ENCODE results near the gene FCRLB.

The FCRLB gene

DNA sequence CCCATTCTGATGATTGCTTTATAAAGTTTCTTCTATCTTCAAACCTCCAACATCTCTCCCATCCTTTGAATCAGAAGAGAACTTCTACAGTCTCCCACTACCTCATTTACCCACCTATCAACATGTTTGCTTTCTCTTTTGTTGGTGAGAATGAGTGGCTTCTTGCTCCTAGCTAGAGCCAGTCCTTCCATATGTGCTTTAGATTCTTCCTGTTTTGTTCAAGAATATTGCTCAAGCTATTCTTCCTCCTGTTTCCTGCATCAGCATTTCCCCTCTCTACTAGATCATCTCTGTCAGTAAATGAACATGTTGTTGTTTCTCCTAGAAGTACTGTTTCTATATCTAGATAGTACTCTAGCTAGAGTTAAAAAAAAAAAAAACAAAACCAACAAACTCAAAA is 51.1 kb downstream of the FCRLB start:
- Histone ChIP-seq H3K9me3 (replicated peaks; ENCODE audit: insufficient read depth, low read length) (no peaks in the 10 kb centered on the region), H3K27ac (ENCODE audit: low read length) (peak overlapping the region; percentile 74), H3K36me3 (replicated peaks; ENCODE audit: insufficient read depth, low read length) (no peaks in the 10 kb centered on the region), H2AFZ (ENCODE audit: low read length) (no peak overlapping the region), H4K20me1 (ENCODE audit: insufficient read depth, low read length) (no peaks in the 10 kb centered on the region), H3F3A (ENCODE audit: insufficient read depth, low read length) (peaks cover 48% of the 10 kb centered on the region), H3K4me3 (ENCODE audit: low read length) (peak overlapping the region; percentile 24), H3K9me2 (replicated peaks; ENCODE audit: insufficient read depth, low read length) (no peaks in the 10 kb centered on the region), H3K27me3 (replicated peaks; ENCODE audit: insufficient read depth, low read length) (no peaks in the 10 kb centered on the region), H3K79me2 (ENCODE audit: low read length) (peaks cover 96% of the 10 kb centered on the region), H3K9ac (ENCODE audit: low read length) (peak overlapping the region; percentile 11; the same call in 1 of the 2 replicates), H3K4me2 (ENCODE audit: low read depth, low read length) (peak overlapping the region; percentile 62), H3K4me1 (ENCODE audit: low read length) (peaks cover 65% of the 10 kb centered on the region)
- TF ChIP-seq EZH2phosphoT487 (IDR thresholded peaks at IDR 0.05; ENCODE audit: low read length) = no peak
- no peak for TF ChIP-seq EZH2 (optimal IDR thresholded peaks at IDR 0.05; ENCODE audit: low read depth, low read length)
- no peak for TF ChIP-seq CTCF (IDR thresholded peaks at IDR 0.05; ENCODE audit: low read length)
- DNase-seq = peak; percentile 37

- Histone ChIP-seq H3K27me3 (replicated peaks; ENCODE audit: insufficient read depth, low read length) (no peaks in the 10 kb centered on the region), H3K4me2 (ENCODE audit: low read depth, low read length) (peak overlapping the region; percentile 28), H2AFZ (ENCODE audit: low read length) (no peak overlapping the region), H4K20me1 (ENCODE audit: insufficient read depth, low read length) (no peaks in the 10 kb centered on the region), H3K27ac (ENCODE audit: low read length) (peak overlapping the region; percentile 74), H3K9me3 (replicated peaks; ENCODE audit: insufficient read depth, low read length) (no peaks in the 10 kb centered on the region), H3K4me1 (ENCODE audit: low read length) (peaks cover 70% of the 10 kb centered on the region), H3K36me3 (replicated peaks; ENCODE audit: insufficient read depth, low read length) (no peaks in the 10 kb centered on the region), H3K4me3 (ENCODE audit: low read length) (no peak overlapping the region), H3K79me2 (ENCODE audit: low read length) (peaks cover 96% of the 10 kb centered on the region), H3F3A (ENCODE audit: insufficient read depth, low read length) (peaks cover 56% of the 10 kb centered on the region), H3K9me2 (replicated peaks; ENCODE audit: insufficient read depth, low read length) (no peaks in the 10 kb centered on the region), H3K9ac (ENCODE audit: low read length) (peak overlapping the region; percentile 3; the same call in 1 of the 2 replicates)
- no peak for TF ChIP-seq EZH2 (optimal IDR thresholded peaks at IDR 0.05; ENCODE audit: low read depth, low read length)
- no peak for TF ChIP-seq EZH2phosphoT487 (IDR thresholded peaks at IDR 0.05; ENCODE audit: low read length)
- TF ChIP-seq CTCF (IDR thresholded peaks at IDR 0.05; ENCODE audit: low read length) = no peak
- DNase-seq = no peak
These were observed 52.4 kb downstream of the FCRLB start for GRCh38 chr1:161773791-161774190.

GRCh38 chr1:161777261-161777660 is 55.9 kb downstream of the FCRLB start:
- TF ChIP-seq EZH2 (optimal IDR thresholded peaks at IDR 0.05; ENCODE audit: low read depth, low read length) = no peak
- TF ChIP-seq CTCF (IDR thresholded peaks at IDR 0.05; ENCODE audit: low read length) = no peak
- no peak for TF ChIP-seq EZH2phosphoT487 (IDR thresholded peaks at IDR 0.05; ENCODE audit: low read length)
- peak overlapping the region; percentile 75 for H3K27ac ChIP-seq (ENCODE audit: low read length)
- H3K36me3 ChIP-seq (replicated peaks; ENCODE audit: insufficient read depth, low read length) = no peaks in the 10 kb centered on the region
- peaks cover 66% of the 10 kb centered on the region for H3K4me1 ChIP-seq (ENCODE audit: low read length)
- no peaks in the 10 kb centered on the region for H4K20me1 ChIP-seq (ENCODE audit: insufficient read depth, low read length)
- peak overlapping the region; percentile 64 for H3K4me2 ChIP-seq (ENCODE audit: low read depth, low read length)
- DNase-seq = peak; percentile 69
- peaks cover 38% of the 10 kb centered on the region for H3F3A ChIP-seq (ENCODE audit: insufficient read depth, low read length)
- H3K9me3 ChIP-seq (replicated peaks; ENCODE audit: insufficient read depth, low read length) = no peaks in the 10 kb centered on the region
- H3K27me3 ChIP-seq (replicated peaks; ENCODE audit: insufficient read depth, low read length) = no peaks in the 10 kb centered on the region
- no peaks in the 10 kb centered on the region for H3K9me2 ChIP-seq (replicated peaks; ENCODE audit: insufficient read depth, low read length)
- H2AFZ ChIP-seq (ENCODE audit: low read length) = no peak overlapping the region
- H3K9ac ChIP-seq (ENCODE audit: low read length) = peak overlapping the region; percentile 21; the same call in 1 of the 2 replicates
- peaks cover 90% of the 10 kb centered on the region for H3K79me2 ChIP-seq (ENCODE audit: low read length)
- H3K4me3 ChIP-seq (ENCODE audit: low read length) = peak overlapping the region; percentile 27
